ENCODE results near the gene GPC3.

GPC3 gene

DNA sequence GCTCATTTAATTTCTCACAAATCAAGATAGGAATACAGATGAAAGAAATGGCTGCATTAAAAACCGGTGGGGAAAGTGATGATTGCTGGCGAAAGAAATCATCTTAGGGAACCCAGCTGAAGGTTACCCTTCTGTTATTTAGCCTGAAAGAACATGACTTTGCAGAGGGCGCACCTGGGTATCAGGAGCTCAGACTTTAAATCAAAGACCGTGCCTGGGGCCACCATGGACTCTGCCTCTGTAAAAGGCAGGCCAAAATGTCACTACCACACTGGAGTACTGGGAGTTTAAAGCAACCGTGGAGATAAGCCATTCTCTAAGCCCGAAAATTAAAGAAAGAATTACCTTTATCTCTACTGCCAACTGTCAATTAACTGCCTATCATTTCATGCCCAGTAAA is 24.3 kb downstream of the GPC3 start:
- TF ChIP-seq, protein P1, sequence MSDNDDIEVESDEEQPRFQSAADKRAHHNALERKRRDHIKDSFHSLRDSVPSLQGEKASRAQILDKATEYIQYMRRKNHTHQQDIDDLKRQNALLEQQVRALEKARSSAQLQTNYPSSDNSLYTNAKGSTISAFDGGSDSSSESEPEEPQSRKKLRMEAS (IDR thresholded peaks at IDR 0.05): no peak
- no peak for TF ChIP-seq EP300 (IDR thresholded peaks at IDR 0.05; ENCODE audit: borderline replicate concordance)
- no peak for TF ChIP-seq FOXM1 (IDR thresholded peaks at IDR 0.05; ENCODE audit: borderline replicate concordance, low read depth)
- TF ChIP-seq TAF1 (IDR thresholded peaks at IDR 0.05; ENCODE audit: low read depth): no peak
- TF ChIP-seq YY1 (IDR thresholded peaks at IDR 0.05; ENCODE audit: low read depth): no peak

DNA sequence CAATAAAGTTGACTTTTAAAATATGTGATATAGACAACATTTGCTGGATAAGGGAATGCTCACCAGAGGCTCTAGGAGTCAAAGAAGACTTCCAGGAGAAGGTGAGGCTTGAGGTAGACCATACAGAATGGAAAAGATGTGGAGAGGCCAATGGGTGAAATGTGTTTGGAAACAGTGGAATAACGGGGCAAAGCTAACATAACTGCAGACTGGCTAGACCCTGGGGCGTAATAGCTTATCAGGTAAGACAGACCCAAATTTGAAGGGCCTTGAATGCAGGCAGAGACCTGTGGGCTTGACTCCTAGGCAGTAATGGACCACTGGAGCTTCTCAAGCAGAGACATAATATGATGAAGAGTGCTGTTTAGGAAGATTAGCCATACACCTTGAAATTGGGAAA is 25.4 kb downstream of the GPC3 start:
- TF ChIP-seq CEBPB (IDR thresholded peaks at IDR 0.05): no peak
- no peak for TF ChIP-seq CREB1 (IDR thresholded peaks at IDR 0.05; ENCODE audit: low read depth)
- TF ChIP-seq EP300 (IDR thresholded peaks at IDR 0.05; ENCODE audit: borderline replicate concordance): no peak
- TF ChIP-seq FOXM1 (IDR thresholded peaks at IDR 0.05; ENCODE audit: borderline replicate concordance, low read depth): no peak
- TF ChIP-seq, protein P2, sequence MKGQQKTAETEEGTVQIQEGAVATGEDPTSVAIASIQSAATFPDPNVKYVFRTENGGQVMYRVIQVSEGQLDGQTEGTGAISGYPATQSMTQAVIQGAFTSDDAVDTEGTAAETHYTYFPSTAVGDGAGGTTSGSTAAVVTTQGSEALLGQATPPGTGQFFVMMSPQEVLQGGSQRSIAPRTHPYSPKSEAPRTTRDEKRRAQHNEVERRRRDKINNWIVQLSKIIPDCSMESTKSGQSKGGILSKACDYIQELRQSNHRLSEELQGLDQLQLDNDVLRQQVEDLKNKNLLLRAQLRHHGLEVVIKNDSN (IDR thresholded peaks at IDR 0.05): no peak

DNA sequence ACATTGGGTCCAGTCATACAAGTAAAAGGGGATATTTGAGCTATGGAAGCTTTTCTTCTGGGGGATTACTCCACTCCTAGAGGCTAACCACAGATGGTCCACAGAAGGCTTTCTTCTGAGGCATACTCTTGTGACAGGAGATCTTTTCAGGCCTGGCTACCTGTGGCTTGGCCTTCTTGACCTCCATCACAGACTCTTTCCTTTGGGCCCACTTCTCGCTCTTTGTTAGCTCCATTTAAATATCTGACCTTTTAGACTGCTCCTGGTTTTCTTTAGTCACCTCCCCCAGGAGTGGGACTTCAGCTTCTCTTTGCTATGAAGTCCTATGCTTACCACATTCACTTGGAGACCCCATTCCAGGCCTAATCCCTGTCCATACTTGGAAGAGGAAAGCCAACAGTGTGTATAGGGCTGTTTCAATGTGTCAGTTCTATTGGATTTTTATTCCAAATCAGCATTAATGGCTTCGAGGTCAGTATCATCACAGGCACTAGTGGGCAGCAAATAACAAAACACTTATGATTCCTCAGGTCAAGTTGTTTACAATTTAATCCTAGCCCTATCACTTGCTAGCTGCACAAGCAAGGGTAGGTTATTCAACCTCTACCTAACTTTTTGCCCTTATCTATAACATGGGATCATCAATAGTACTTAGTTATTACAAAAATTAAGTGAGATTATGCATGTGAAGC is 26.3 kb downstream of the GPC3 start:
- TF ChIP-seq YY1 (IDR thresholded peaks at IDR 0.05; ENCODE audit: low read depth): no peak
- TF ChIP-seq, protein P2 (IDR thresholded peaks at IDR 0.05): no peak
- TF ChIP-seq, protein P1 (IDR thresholded peaks at IDR 0.05): no peak
- TF ChIP-seq TCF12 (IDR thresholded peaks at IDR 0.05; ENCODE audit: low read depth): no peak
- TF ChIP-seq, protein P3, sequence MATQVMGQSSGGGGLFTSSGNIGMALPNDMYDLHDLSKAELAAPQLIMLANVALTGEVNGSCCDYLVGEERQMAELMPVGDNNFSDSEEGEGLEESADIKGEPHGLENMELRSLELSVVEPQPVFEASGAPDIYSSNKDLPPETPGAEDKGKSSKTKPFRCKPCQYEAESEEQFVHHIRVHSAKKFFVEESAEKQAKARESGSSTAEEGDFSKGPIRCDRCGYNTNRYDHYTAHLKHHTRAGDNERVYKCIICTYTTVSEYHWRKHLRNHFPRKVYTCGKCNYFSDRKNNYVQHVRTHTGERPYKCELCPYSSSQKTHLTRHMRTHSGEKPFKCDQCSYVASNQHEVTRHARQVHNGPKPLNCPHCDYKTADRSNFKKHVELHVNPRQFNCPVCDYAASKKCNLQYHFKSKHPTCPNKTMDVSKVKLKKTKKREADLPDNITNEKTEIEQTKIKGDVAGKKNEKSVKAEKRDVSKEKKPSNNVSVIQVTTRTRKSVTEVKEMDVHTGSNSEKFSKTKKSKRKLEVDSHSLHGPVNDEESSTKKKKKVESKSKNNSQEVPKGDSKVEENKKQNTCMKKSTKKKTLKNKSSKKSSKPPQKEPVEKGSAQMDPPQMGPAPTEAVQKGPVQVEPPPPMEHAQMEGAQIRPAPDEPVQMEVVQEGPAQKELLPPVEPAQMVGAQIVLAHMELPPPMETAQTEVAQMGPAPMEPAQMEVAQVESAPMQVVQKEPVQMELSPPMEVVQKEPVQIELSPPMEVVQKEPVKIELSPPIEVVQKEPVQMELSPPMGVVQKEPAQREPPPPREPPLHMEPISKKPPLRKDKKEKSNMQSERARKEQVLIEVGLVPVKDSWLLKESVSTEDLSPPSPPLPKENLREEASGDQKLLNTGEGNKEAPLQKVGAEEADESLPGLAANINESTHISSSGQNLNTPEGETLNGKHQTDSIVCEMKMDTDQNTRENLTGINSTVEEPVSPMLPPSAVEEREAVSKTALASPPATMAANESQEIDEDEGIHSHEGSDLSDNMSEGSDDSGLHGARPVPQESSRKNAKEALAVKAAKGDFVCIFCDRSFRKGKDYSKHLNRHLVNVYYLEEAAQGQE (IDR thresholded peaks at IDR 0.05; ENCODE audit: low read depth): no peak
- TF ChIP-seq CEBPB (IDR thresholded peaks at IDR 0.05): no peak
- no peak for TF ChIP-seq FOXM1 (IDR thresholded peaks at IDR 0.05; ENCODE audit: borderline replicate concordance, low read depth)

DNA sequence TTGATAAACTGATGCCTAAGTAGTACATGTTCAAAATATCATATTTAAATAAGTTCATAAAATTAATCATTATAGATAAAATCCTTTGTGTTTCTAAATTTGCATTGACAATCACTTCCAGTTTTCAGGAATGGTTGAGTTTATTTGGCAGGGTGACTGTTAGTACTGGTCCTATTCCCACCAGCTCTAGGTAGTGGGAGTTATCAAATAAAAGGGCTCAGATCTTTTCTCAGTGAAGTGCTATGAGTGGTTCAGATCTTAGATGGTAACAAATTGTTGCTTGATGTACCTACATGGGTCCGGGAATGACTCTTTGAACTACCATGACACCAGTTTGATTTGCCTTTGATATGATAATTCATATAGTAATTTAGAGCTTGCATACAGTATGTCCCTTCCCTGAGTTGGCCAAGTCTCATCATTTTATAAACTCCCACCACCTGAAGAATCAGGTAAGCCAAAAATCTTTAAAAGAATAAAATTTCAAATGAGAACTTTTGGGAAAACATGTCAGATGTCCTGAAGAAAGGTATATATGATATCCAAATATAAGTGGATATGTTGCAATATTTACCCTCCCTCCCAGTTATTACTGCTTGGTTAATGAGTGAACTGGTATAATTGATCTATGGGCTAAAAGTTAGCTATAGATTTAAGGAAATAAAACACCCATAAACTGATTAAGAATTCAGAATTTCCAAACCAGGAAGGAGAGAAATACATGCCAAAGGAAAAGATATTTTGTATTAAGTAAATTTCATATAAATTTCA is 28.6 kb downstream of the GPC3 start:
- no peak for TF ChIP-seq ZBTB7A (IDR thresholded peaks at IDR 0.05; ENCODE audit: low read depth)
- TF ChIP-seq TEAD4 (IDR thresholded peaks at IDR 0.05): no peak
- TF ChIP-seq CREB1 (IDR thresholded peaks at IDR 0.05; ENCODE audit: low read depth): no peak

DNA sequence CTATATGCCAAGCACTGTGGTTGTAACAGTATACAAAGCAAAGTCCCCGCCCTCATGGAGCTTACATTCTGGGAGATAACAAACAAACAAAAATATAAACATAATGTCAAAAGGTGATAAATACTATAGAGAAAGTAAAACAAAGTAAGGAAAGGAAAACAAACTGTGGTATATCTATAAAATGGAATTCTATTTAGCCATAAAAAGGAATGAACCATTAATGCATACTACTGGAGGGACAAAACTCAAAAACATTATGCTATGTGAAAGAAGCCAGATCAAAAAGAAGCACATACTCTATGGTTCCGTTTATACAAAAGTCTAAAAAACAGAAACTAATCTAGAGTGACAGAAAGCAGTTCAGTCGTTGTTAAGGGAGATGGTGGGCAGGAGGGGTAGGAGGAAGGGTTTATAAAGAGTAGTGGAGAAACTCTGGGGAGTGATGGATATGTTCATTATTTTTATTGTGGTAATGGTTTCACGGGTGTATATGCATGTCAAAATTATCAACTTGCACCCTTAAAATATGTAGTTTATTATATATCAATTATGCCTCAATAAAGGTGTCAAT is 31.5 kb downstream of the GPC3 start:
- TF ChIP-seq, protein P2 (IDR thresholded peaks at IDR 0.05): no peak
- TF ChIP-seq RAD21 (IDR thresholded peaks at IDR 0.05; ENCODE audit: low read depth) (no peak), TEAD4 (IDR thresholded peaks at IDR 0.05) (no peak), NFIC (IDR thresholded peaks at IDR 0.05) (no peak), TAF1 (IDR thresholded peaks at IDR 0.05; ENCODE audit: low read depth) (no peak), YY1 (IDR thresholded peaks at IDR 0.05; ENCODE audit: low read depth) (no peak), ZBTB7A (IDR thresholded peaks at IDR 0.05; ENCODE audit: low read depth) (no peak), EGR1 (IDR thresholded peaks at IDR 0.05) (no peak)
- TF ChIP-seq, protein P3 (IDR thresholded peaks at IDR 0.05; ENCODE audit: low read depth): no peak

DNA sequence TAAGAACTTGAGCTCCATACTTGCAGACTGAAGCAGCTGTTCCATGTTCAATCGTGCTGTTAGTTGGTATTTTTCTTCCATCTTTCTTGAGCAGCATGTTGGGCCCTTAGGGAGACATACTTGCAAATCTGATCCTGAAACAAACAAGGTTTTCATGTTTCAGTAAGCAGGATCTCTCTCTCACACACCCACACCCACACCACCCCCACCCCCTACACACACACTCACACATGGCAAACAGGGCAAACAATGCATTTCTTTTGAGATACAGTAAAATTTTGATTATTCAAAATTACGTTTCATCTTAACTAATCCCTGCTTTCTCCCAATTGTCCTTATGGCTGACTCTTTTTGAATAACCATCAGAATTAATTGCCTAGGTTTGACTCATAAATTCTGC is 32.3 kb downstream of the GPC3 start:
- TF ChIP-seq CREB1 (IDR thresholded peaks at IDR 0.05; ENCODE audit: low read depth) (no peak), TEAD4 (IDR thresholded peaks at IDR 0.05) (no peak), TCF12 (IDR thresholded peaks at IDR 0.05; ENCODE audit: low read depth) (no peak), YY1 (IDR thresholded peaks at IDR 0.05; ENCODE audit: low read depth) (no peak), RAD21 (IDR thresholded peaks at IDR 0.05; ENCODE audit: low read depth) (no peak), TAF1 (IDR thresholded peaks at IDR 0.05; ENCODE audit: low read depth) (no peak), ZBTB7A (IDR thresholded peaks at IDR 0.05; ENCODE audit: low read depth) (no peak), NFIC (IDR thresholded peaks at IDR 0.05) (no peak)
- TF ChIP-seq, protein P3 (IDR thresholded peaks at IDR 0.05; ENCODE audit: low read depth): no peak
- TF ChIP-seq, protein P1 (IDR thresholded peaks at IDR 0.05): no peak

Data from Ishikawa (cell line).